Erythroblast (primary cell): ENCODE data around the gene MBNL2.

Experiments
- GATA1 ChIP-seq: IDR thresholded peaks from 2 replicates; pipeline ENCODE4 v1.6.1; 2011; ENCODE audit warnings: low read depth, mild to moderate bottlenecking, control low read depth, low read length, moderate library complexity
- POLR2A ChIP-seq: IDR thresholded peaks from 2 replicates; pipeline ENCODE4 v1.6.1; 2011; ENCODE audit warnings: mild to moderate bottlenecking, low read length

DNA sequence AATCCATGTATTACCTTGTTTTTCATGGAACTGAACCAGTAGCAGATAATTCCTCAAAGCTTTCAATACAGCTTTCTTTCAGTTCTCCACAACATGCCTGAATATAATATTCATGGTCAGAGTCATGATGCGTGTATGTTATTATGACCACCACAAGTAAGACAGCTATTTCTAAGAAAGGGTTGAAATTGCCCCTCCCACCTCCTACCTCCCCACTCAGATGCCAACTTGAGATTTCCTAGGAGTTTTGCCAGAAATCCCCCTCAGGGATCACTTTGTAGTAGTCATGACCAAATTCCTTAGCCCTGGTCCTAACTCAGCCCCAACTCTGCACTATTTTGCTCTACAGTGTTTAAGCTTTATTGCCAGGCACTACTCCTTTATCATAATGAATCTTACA lies 141.9 kb downstream of the MBNL2 start:
- no peak for TF ChIP-seq POLR2A
- no peak for TF ChIP-seq GATA1
